Neutrophil (primary cell): Measurements from ENCODE around the gene PSRC1.
"Not testable (repeated sequence)": the region's sequence is repeated elsewhere in the genome, so short reads cannot be mapped to it uniquely, and the experiment has no call there.

Source experiments
- H3K27ac ChIP-seq: fragments of 200-600 bp; sonication (generic); 2 replicates; pipeline ENCODE4 v1.5.1; 2016; ENCODE audit warnings: mild to moderate bottlenecking, moderate library complexity
- H3K27me3 ChIP-seq: fragments of 200-600 bp; sonication (generic); 2 replicates; pipeline ENCODE4 v1.6.0; 2016; ENCODE audit warnings: mild to moderate bottlenecking
- H3K36me3 ChIP-seq: fragments of 200-600 bp; sonication (generic); 2 replicates; pipeline ENCODE4 v1.5.1; 2017
- H3K4me1 ChIP-seq, 2 experiments: fragments of 200-600 bp in 1 of 2; sonication (generic) in 1 of 2; 1 replicate in 1 of 2; 2 replicates in 1 of 2; pipeline versions ENCODE4 v1.5.1 to v1.6.1; 2013 to 2016; ENCODE audit warnings: low read depth in 1 of 2, low read length in 1 of 2, mild to moderate bottlenecking in 1 of 2, moderate library complexity in 1 of 2; ENCODE audit not compliant: control insufficient read depth in 1 of 2, insufficient read depth in 1 of 2
- H3K4me3 ChIP-seq, 2 experiments: fragments of 200-600 bp in 1 of 2; sonication (generic) in 1 of 2; 1 replicate in 1 of 2; 2 replicates in 1 of 2; pipeline ENCODE4 v1.5.1; 2013 to 2016; ENCODE audit warnings: low read depth in 1 of 2, low read length in 1 of 2, mild to moderate bottlenecking in 1 of 2, moderate library complexity in 1 of 2
- H3K9me3 ChIP-seq: fragments of 200-600 bp; sonication (generic); 2 replicates; pipeline ENCODE4 v1.5.1; 2016
- CTCF ChIP-seq: fragments of 200-600 bp; sonication (generic); IDR thresholded peaks from 2 replicates; pipeline ENCODE4 v1.5.1; 2016; ENCODE audit warnings: antibody characterized with exemption

The PSRC1 gene

GRCh38 chr1:109309347-109309746 is 26.4 kb upstream of the PSRC1 start:
- H3K27ac ChIP-seq = no peak overlapping the region

GRCh38 chr1:109307274-109308021 is 24.5 kb upstream of the PSRC1 start:
- Histone ChIP-seq H3K4me1 (peaks cover 7 to 9% of the 10 kb centered on the region in 2 experiments), H3K9me3 (no peaks in the 10 kb centered on the region), H3K27me3 (no peaks in the 10 kb centered on the region), H3K4me3 (no peak overlapping the region), H3K27ac (no peak overlapping the region), H3K36me3 (peaks cover 42% of the 10 kb centered on the region)
- no peak for TF ChIP-seq CTCF

More at GRCh38 chr1:109309347-109309746, 26.4 kb upstream of the PSRC1 start:
- no peaks in the 10 kb centered on the region for H3K27me3 ChIP-seq
- H3K4me3 ChIP-seq = no peak overlapping the region
- TF ChIP-seq CTCF = no peak
- H3K36me3 ChIP-seq = peaks cover 61% of the 10 kb centered on the region
- H3K4me1 ChIP-seq = peaks cover 7 to 9% of the 10 kb centered on the region in 2 experiments
- H3K9me3 ChIP-seq = no peaks in the 10 kb centered on the region

GRCh38 chr1:109306832-109307273 is 23.9 kb upstream of the PSRC1 start, which contains the start of gene MYBPHL:
Gene MYBPHL, minus strand, starts transcription at chr1:109307011. Its CDS starts 20 bp downstream, at chr1:109306991.
- no peaks in the 10 kb centered on the region for H3K9me3 ChIP-seq
- no peaks in the 10 kb centered on the region for H3K27me3 ChIP-seq
- no peak within 1 kb of the TSS for H3K4me3 ChIP-seq
- no peak within 1 kb of the TSS for H3K27ac ChIP-seq
- no peak for TF ChIP-seq CTCF
- peaks cover 7 to 9% of the 10 kb centered on the region in 2 experiments for H3K4me1 ChIP-seq
- peaks cover 37% of the 10 kb centered on the region for H3K36me3 ChIP-seq

- not testable (repeated sequence) for H3K9me3 ChIP-seq, H3K27ac ChIP-seq, H3K27me3 ChIP-seq, H3K4me3 ChIP-seq
- Histone ChIP-seq H3K4me1 (peaks cover 7 to 11% of the 10 kb centered on the region in 2 experiments), H3K36me3 (peaks cover 29% of the 10 kb centered on the region)
Observed at GRCh38 chr1:109305991-109306390, 23.0 kb upstream of the PSRC1 start.

GRCh38 chr1:109304226-109304920 is 21.4 kb upstream of the PSRC1 start:
- no peak overlapping the region for H3K4me3 ChIP-seq
- no peaks in the 10 kb centered on the region for H3K9me3 ChIP-seq
- no peaks in the 10 kb centered on the region for H3K27me3 ChIP-seq
- H3K4me1 ChIP-seq = peaks cover 19 to 27% of the 10 kb centered on the region in 2 experiments
- no peak overlapping the region for H3K27ac ChIP-seq
- TF ChIP-seq CTCF = no peak
- peaks cover 13% of the 10 kb centered on the region for H3K36me3 ChIP-seq

GRCh38 chr1:109301874-109302273 is 18.9 kb upstream of the PSRC1 start:
- no peaks in the 10 kb centered on the region for H3K9me3 ChIP-seq
- no peak for TF ChIP-seq CTCF
- H3K27ac ChIP-seq = no peak overlapping the region
- H3K4me1 ChIP-seq = peaks cover 19 to 29% of the 10 kb centered on the region in 2 experiments
- no peaks in the 10 kb centered on the region for H3K27me3 ChIP-seq
- no peaks in the 10 kb centered on the region for H3K36me3 ChIP-seq
- H3K4me3 ChIP-seq = no peak overlapping the region
